Psoas muscle (tissue), 8 donors: ENCODE data around the gene HYAL1. TPM values are rescaled to one million over a fixed set of nuclear protein-coding genes. Genes with fewer than 3 reads are reported as not detected.

ENCODE experiments used
- ATAC-seq, 4 donors: fragments of 200-7000 bp; cut with Tn5 transposase; one replicate each; pipeline ENCODE4 v1.9.1; 2020; ENCODE audit warnings: moderate library complexity in 3 of 4, mild to moderate bottlenecking in 2 of 4
- DNase-seq, 2 donors: peaks; one replicate each; pipeline ENCODE4 v3.0.0-alpha.2; 2020
- H3K27ac ChIP-seq: fragments of 200-600 bp; one replicate; pipeline ENCODE4 v1.8.0; 2022
- H3K27me3 ChIP-seq, 3 donors: fragments of 200-600 bp in 1 of 3; one replicate each; pipeline versions ENCODE4 v1.6.1 to v1.8.0; 2013 to 2022; ENCODE audit warnings: low read length in 2 of 3, mild to moderate bottlenecking in 2 of 3, moderate library complexity in 1 of 3; ENCODE audit not compliant: insufficient read depth in 3 of 3
- H3K36me3 ChIP-seq, 2 donors: fragments of 200-600 bp in 1 of 2; one replicate each; pipeline versions ENCODE4 v1.6.1 to v1.8.0; 2013 to 2022; ENCODE audit warnings: low read depth in 1 of 2, mild to moderate bottlenecking in 1 of 2, moderate library complexity in 1 of 2; ENCODE audit not compliant: insufficient read depth in 1 of 2
- H3K4me1 ChIP-seq: fragments of 200-600 bp; one replicate; pipeline ENCODE4 v1.8.0; 2022
- H3K4me3 ChIP-seq: fragments of 200-600 bp; one replicate; pipeline ENCODE4 v1.8.0; 2022; ENCODE audit warnings: mild to moderate bottlenecking
- H3K9me3 ChIP-seq: fragments of 200-600 bp; one replicate; pipeline ENCODE4 v1.8.0; 2022
- CTCF ChIP-seq: fragments of 200-600 bp; IDR thresholded peaks from one replicate; pipeline ENCODE4 v1.8.0; 2022; ENCODE audit warnings: antibody characterized with exemption
- WGBS, 3 donors: extraction: QIAGEN DNeasy Blood & Tissue Kit; methylation state at CpG; one replicate each; pipeline versions ENCODE4 v1.1.6 to v1.1.7; 2013; 5-methylcytosine and 5-hydroxymethylcytosine counted together
- intact Hi-C, 2 donors: fragments of 100-400 bp; cut with DNase I; formaldehyde crosslinking; loops; one replicate each; pipeline versions ENCODE4 v1.11.0 to v1.14.2; 2022
- long read RNA-seq, 2 donors: library from polyadenylated mRNA; unstranded; transcript quantifications; one replicate each; pipeline ENCODE4 v2.0.0, GENCODE V29; 2021
- polyA plus RNA-seq, 3 donors: library from polyadenylated mRNA; stranded (reverse); fragments of 200-250 nt; gene quantifications; one replicate each; pipeline ENCODE4 v1.2.3, GENCODE V29; 2013
- total RNA-seq, 4 donors: library from RNA; stranded (reverse); fragmentation: NEBNext Ultra II Directional in 2 of 4; extraction: Animal tissue kit (Norgen Biotek cat#: 25700) in 2 of 4; gene quantifications; one replicate each; pipeline versions ENCODE4 v1.2.1 to v1.2.4, GENCODE V29; 2021 to 2023
- donor health status: healthy with polysubstance abuse.
- donor health status: DM: no; HTN: no; CAD: no; lungs with moderate emphysema.
- donor health status: Bipolar disorder and iron deficiency.
- donor health status: healthy.
- donor health status: DM: yes; HTN: yes; CAD: no.
- donor health status: DM: no; HTN: no; CAD: no.
- donor health status: DM: no; HTN: no; CAD: no.
- donor health status: DM: yes; HTN: yes; CAD: no.

The HYAL1 gene, protein sequence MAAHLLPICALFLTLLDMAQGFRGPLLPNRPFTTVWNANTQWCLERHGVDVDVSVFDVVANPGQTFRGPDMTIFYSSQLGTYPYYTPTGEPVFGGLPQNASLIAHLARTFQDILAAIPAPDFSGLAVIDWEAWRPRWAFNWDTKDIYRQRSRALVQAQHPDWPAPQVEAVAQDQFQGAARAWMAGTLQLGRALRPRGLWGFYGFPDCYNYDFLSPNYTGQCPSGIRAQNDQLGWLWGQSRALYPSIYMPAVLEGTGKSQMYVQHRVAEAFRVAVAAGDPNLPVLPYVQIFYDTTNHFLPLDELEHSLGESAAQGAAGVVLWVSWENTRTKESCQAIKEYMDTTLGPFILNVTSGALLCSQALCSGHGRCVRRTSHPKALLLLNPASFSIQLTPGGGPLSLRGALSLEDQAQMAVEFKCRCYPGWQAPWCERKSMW
- total RNA-seq (10 to 100 TPM in 3 of 4 donors, 1 to 10 TPM in 1; 8.5 to 20.8 (median 13.7) TPM), polyA plus RNA-seq (10 to 100 TPM in 2 of 3 donors, 1 to 10 TPM in 1; 9.5 to 15.1 (median 13.8) TPM)
- long read RNA-seq, donor 1, partial matches to known transcripts, result 2 of 6 reads
- long read RNA-seq, donor 1, other reads (novel, unspliced or antisense), result 1 of 6 reads
- long read RNA-seq, donor 2, transcript HYAL1-201 (3 exons, 2,517 nt), result major isoform, 7 of 13 reads
- long read RNA-seq, donor 2, partial matches to known transcripts, result 1 of 13 reads
- long read RNA-seq, donor 2, other reads (novel, unspliced or antisense), result 2 of 13 reads

GRCh38 chr3:50303013-50303815, at the start of gene HYAL1:
TSS of gene HYAL1 (minus strand) at chr3:50303574. CDS start at chr3:50302956, 618 bp downstream.
- peaks cover 26% of the 10 kb centered on the region for H3K4me1 ChIP-seq
- peak; percentile 77 to 87 for DNase-seq
- WGBS, 3 donors, result 29 to 48% (median 45%) methylated on average over 13 to 14 of the region's 14 CpGs

DNA sequence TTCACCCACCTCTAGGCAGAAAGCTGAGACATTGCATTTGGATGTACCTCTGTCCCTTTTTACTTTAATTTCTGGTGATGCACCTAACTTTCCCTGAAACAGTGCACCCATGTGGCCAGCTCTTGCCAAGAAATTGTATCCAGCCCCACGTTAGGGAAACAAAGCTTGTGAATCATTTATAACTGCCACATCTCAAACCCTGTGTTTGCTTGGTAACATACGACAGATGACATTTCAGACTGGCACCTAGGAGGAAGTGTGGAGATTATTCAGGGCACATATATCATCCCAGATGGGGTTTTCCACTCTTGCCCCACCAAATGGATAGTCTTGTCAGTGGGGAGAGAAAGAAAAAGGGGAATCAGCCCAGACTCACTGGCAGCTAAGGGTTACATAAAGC, 49.4 kb upstream of the HYAL1 start:
- peaks cover 5 to 54% of the 10 kb centered on the region in 2 donors for H3K36me3 ChIP-seq
- H3K4me1 ChIP-seq, result peaks cover 60% of the 10 kb centered on the region
- no peak for DNase-seq
- no peaks in the 10 kb centered on the region for H3K9me3 ChIP-seq
- TF ChIP-seq CTCF, result no peak
- WGBS, 3 donors, result 19 to 36% (median 19%) methylated on average over 2 of the region's 2 CpGs
- no peaks in the 10 kb centered on the region for H3K27me3 ChIP-seq
- no peak overlapping the region for H3K27ac ChIP-seq
- no peak for ATAC-seq
- no peak overlapping the region for H3K4me3 ChIP-seq
- intact Hi-C loops, result no loop called here

More at GRCh38 chr3:50303013-50303815, at the start of gene HYAL1:
- no peaks in the 10 kb centered on the region for H3K36me3 ChIP-seq
- H3K27ac ChIP-seq, result peak within 1 kb of the TSS; percentile 88
- H3K4me3 ChIP-seq, result peak within 1 kb of the TSS; percentile 76
- peak; percentile 25 for TF ChIP-seq CTCF
- peak in 2 of 4 donors; percentile 18 to 29 for ATAC-seq
- no peaks in the 10 kb centered on the region for H3K27me3 ChIP-seq
- no peaks in the 10 kb centered on the region for H3K9me3 ChIP-seq
- intact Hi-C loops, result no loop called here

DNA sequence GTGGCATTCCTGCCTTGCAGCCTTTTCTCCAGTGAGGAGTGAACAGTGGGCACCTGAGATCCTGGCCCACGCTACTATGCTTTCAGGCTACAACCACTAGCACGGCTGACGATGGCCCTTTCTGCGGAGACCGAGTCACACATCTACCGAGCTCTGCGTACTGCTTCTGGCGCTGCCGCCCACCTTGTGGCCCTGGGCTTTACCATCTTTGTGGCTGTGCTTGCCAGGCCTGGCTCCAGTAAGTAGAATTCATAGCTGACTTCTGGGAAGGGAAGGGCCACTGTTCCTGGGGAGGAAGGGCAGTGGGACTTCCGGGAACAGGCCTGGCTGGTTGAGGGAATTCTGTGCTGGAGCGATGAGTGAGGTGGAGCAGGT, 47.9 kb upstream of the HYAL1 start:
- TF ChIP-seq CTCF, result no peak

GRCh38 chr3:50350527-50351322, 47.4 kb upstream of the HYAL1 start, which contains the start of the genes CYB561D2 and NPRL2:
TSS of gene CYB561D2 (plus strand) at chr3:50350862. CDS start at chr3:50351434, 572 bp downstream.
TSS of gene NPRL2 (minus strand) at chr3:50350775. CDS start at chr3:50350652, 123 bp downstream.
- no peaks in the 10 kb centered on the region for H3K27me3 ChIP-seq
- peak; percentile 98 to 99 for DNase-seq
- intact Hi-C loops, result no loop called here
- ATAC-seq, result peak; percentile 94 to 96 (median 94)
- 0 to 1% (median 1%) methylated on average over 63 to 64 of the region's 64 CpGs for WGBS, 3 donors
- no peak for TF ChIP-seq CTCF
- H3K4me3 ChIP-seq, result peak within 1 kb of the TSS; percentile 92
- peaks cover 43% of the 10 kb centered on the region for H3K4me1 ChIP-seq
- H3K27ac ChIP-seq, result peak within 1 kb of the TSS; percentile 97
- peaks cover 5 to 50% of the 10 kb centered on the region in 2 donors for H3K36me3 ChIP-seq
- no peaks in the 10 kb centered on the region for H3K9me3 ChIP-seq

More for the DNA sequence above, 47.9 kb upstream of the HYAL1 start:
- no peak for DNase-seq
- peak overlapping the region; percentile 97 for H3K27ac ChIP-seq
- peaks cover 5 to 56% of the 10 kb centered on the region in 2 donors for H3K36me3 ChIP-seq
- H3K4me3 ChIP-seq, result peak overlapping the region; percentile 92
- H3K27me3 ChIP-seq, result no peaks in the 10 kb centered on the region
- no peak for ATAC-seq
- intact Hi-C loops, result no loop called here
- peaks cover 46% of the 10 kb centered on the region for H3K4me1 ChIP-seq
- H3K9me3 ChIP-seq, result no peaks in the 10 kb centered on the region
- 40 to 53% (median 44%) methylated on average over 11 of the region's 11 CpGs for WGBS, 3 donors
